Loucy (cell line): ENCODE measurements around the gene KLHL17.

Experiments
- CTCF ChIP-seq: fragments of 200-600 bp; sonication (generic); conservative IDR thresholded peaks from 2 replicates; pipeline ENCODE4 v1.5.1; 2014; ENCODE audit warnings: mild to moderate bottlenecking, antibody characterized with exemption, low read length
- EZH2phosphoT487 ChIP-seq: fragments of 200-600 bp; IDR thresholded peaks from 2 replicates; pipeline ENCODE4 v1.6.1; 2018; ENCODE audit warnings: antibody characterized with exemption, mild to moderate bottlenecking, moderate library complexity, borderline replicate concordance

- TF ChIP-seq CTCF (peak; percentile 28), EZH2phosphoT487 (no peak)
Observed at GRCh38 chr1:923131-923990, 37.0 kb upstream of the KLHL17 start, which contains the start of gene SAMD11.
